GM21360 (cell line): ENCODE results near the gene DSCAM.

Experiments
- ATAC-seq: cut with Tn5 transposase; IDR thresholded peaks from one replicate; pipeline ENCODE4 v1.9.1; 2021; ENCODE audit warnings: mild to moderate bottlenecking, moderate library complexity; ENCODE audit not compliant: unreplicated experiment

Gene DSCAM

DNA sequence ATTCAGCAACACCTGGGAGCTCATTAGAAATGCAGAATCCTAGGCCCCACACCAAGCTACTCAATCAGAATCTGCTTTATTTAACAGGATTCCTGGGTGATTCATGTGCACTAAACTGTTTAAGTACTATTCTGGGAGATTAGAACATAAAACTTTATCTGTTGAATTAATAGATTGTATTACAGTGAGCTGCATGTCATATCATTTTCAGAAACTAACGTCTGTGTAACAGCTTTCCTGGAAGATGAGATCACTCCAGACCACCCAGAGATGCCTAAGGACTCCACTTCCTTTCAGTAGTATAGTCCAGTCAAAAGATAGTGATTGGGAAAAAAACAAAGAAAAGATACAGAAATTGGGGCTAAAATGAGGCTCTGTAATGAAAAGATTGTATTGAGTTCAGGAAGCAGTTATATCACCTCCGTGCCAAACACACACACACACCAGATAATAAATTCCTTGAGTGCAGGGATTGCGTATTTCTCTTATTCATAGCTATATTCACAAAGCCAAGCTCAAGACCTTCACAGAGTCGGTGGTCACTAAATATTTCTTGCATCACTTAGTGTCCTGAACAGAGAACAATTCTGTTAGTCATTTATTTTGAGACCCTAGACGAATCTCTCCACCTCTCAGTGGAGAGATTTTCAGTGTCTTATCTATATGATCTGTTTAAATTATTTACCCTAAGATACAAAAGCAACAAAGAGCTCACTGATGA, 178.2 kb downstream of the DSCAM start:
- ATAC-seq, result no peak

DNA sequence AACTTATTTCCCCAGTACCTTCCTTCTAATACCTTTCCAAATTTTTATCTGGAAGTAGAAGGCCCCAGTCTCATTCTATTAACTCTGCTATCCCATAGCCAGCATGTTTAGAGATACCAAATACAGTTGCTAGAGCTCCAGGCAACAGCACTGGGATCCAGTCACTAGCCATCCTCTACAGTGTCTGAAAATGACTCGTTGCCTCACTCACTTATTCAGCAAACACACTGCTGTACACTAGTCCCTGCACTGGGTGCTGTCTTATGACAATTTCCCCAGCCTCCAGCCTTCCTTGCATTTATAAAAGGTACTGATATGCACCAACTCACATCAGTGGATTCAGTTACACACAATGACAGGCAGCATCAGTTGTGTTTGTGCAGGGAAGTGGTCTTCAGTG, 179.0 kb downstream of the DSCAM start:
- no peak for ATAC-seq

DNA sequence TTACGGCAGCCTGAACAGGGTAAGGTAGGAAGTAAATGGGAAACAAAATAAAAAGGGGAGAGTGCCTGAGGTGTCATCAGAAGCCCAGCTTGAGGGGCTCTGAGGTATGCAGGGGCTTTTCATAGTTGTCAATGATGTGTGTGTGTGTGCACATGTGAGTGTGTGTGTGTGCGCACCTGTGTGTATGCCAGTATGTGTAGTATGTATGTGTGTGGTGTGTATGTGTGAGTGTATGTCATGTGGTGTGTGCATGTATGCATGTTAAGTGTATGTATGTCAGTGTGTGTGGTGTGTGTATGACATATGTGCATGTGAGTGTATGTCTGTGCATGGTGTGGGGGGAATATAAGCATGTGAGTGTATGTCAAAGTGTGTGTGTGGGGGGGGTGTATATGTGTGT, 184.1 kb downstream of the DSCAM start:
- ATAC-seq, result no peak

DNA sequence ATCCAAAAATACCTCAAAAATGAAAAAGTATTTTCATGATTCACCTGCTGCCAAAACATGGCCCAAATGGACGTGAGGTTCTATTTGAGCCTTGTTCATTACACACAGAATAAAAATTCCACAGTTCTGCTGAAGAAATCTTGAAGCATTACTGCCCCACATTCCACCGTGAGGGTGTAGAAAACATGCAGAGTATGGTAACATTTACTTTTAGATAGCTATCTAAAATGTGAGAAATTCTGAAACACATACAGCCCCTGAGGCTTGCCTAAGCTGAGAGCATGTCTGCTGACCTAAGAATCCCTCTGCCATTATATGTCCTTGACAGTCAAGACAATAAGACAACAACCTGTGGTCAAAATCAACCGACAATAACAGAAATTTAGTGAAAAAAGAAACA, 186.5 kb downstream of the DSCAM start:
- ATAC-seq, result no peak

DNA sequence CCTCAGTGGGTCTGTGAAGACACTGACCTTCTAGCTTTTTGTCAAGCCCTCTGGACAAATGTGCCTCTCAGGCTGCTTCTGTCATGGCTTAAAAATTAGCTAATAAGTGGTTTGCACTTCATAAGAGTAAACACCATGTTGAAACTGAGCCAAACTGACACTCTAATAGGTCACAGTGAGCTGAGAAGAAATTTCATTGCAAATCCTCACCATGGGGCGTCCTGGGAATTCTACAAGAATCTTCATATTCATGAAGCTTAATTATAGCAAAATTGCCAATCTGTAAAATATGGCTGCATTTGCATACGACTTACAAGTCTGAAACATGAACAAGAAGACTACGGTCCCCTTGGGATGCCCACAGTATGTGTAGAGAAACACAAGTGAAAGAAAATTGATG, 188.6 kb downstream of the DSCAM start:
- ATAC-seq, result no peak

DNA sequence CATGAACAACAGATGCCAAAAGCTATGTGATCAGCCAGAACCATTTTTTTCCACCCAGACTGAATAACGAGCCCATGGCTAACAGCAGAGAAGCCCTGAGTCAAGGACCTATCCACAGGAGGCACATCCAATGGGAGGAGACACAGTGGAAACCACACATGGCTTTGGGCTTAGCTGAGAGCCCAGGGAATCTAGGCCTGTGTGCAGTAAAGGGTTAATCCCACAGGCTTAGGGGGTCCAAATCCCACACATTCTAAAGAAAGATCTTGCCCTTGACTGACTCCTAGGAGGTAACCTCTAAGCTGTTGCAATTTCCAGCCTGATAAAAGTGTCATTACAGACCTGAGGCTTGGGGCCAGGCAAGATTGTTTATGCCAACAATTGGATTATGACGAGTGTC, 194.5 kb downstream of the DSCAM start:
- ATAC-seq, result no peak

DNA sequence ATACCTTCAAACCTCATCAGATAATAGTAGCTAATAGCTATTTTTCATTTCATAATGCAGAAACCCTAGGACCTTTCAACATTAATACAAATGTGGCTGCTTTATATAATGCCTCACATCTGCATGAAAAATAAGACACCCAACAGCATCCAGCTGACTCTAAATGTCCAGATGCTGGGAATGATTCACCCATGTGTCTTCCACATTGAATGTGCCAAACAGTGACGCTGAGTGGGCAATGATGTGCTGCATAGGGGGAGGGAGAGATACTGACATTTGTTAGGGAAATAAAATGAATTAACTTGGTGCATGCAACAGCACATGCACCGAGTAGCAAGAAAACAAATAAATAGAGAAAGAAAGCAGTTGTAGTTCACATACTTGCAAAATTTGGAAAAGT, 199.3 kb downstream of the DSCAM start:
- ATAC-seq, result no peak

DNA sequence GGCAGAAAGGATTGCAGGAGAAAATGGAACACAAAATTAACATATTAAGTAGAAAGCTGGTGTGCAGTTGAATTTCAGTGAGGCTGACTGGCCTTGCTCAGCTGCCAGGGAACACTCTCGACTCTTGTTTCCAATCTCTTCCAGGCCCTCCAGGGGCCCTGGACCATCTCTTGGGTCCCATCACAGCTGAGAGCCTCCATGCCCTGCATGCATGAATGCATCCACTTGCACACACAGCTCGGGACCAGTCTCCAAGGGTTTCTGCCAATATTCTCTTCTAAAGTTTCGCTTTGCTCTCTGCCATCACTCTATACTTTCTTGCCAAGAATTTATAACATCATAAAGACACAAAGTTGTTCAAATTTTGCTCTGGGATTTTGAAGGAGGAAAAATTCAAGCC, 200.3 kb downstream of the DSCAM start:
- ATAC-seq, result no peak

DNA sequence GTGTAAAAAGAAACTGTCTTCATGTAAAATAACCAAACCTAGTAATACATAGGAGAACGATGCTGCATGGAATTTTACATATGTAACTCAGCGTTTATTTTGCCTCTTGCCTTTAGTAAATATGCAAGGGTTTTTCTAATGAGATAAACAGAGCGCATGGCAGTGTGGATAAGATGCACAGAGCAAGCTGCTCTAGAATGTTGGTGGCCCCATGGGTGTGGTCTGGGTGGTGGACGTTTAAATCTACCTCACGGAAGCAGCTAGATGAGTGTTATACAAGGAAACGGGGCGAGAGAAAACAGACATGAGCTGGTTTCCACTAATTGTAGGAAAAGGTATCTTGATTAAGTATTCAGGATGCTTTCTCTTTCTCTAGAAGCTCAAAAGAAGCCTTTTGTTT, 205.9 kb downstream of the DSCAM start:
- no peak for ATAC-seq

DNA sequence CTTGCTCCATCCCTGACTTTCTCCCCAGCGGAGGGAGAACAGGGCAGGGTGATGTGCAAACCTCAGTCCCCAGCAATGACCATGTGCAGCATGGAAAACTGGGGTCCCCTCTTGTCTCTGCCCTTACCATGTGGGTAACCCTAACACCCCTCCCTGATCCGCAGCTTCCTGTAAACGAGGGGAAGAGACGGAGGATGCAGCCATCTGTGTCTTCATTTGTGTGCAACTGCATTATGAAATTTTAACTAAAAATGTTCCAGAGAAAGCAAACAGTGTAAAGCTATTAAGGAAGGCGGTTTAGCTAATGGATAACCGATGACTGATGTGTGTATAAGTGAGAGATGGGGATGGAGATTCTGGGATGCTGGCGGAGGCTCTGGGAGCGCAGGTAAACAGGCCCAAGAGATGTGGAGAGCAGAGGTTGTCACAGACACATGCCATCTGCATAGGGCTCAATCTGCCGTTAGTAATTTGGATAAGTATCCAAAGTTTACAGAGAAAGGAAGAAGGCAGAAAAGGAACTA, 206.6 kb downstream of the DSCAM start:
- no peak for ATAC-seq

DNA sequence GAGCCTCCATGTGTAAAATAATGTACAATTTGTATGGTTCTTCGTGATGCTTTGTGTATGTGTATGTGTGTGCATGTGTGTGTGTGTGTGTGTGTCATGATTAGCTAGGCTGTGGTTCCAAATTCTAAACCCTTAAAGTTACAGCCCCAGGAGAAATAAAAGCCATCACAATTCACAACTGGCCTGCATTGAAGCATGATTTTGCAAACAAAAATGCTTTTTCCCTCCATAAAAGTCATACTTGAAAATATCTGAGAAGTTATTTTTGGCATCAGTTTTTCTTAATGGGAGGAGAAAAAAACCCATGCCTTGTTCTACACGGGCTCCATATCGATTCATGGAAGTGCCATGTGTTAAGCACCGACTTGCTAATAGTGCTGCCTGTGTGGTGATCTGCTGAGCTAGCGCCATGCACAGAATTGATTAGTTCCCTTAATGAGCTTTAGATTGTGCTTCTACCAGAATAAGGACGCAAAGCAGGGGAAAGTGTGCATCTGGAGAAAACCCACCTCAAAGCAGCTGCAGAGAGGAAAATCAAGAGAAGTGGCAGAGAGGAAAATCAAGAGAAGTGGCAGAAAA, 207.3 kb downstream of the DSCAM start:
- no peak for ATAC-seq

DNA sequence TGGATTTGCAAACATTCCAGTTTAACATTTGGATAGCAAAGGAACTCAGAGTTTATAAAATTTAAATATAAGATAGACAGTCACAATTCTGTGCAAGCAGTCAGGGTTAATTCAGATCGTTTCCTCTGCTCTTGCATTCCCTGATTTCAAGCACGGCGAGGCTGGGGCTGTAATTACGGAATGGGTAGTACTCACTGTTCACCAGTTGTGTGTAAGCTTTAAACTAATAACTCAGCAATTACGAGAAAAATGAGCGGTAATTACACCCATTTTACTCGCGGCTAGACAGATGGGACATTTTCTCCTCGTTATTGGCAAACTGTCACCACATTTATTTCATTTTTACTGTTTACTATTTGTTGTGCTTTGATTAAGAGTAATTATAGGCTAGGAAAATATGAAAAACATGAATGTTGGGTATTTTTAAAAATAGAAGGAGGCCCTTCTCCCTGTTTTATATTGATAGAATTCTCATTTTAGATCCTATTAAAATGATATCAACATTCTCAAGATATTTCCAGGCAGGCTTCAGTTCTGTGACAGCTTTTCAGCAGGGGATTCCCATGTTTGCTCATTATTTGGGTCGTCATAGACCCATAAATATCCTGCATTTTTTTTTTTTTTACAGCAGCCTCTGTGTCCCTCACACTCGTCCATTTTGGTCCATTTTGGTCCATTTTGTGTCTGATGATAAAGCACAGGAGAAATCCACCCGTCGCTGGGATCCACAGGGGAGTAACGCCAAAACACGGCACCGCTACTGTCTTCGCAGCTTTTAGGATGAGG, 208.3 kb downstream of the DSCAM start:
- ATAC-seq, result no peak

DNA sequence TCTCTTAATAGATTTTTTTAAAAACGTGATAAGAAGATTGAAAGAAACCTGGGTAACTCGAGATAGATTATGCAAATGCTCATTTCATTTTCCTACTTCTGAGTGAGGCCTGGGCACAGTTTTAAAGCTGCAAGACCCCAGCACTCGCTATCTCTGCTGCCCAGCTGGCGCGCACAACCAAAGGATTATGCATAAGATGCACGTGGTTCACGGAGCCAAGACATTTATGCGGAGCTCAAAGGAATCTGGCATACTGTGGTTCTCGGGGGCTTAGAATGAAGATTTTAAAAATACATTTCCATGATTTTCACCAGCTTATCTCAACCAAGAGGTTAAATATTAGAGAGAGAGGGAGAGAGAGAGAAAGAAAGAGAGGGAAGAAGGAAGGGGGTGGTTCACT, 210.9 kb downstream of the DSCAM start:
- ATAC-seq, result no peak

DNA sequence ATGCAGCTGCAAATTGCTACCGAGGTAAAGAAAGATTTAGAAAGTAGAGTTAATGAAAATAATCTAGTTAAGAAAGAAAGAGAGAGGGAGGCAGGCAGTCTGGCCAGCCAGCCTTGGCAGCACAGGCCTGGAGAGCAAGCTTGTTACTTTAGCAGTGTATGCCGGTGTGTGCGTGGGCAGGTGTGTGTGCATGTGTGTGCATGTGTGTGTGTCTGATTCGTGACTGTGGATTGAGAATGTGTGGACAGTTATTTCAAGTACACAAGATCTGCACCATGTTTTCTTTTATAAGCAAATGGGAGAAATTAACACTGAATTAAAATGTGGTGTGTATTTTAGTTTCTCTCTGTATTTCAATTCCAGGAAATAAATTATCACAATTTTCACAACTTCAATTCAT, 211.6 kb downstream of the DSCAM start:
- no peak for ATAC-seq

DNA sequence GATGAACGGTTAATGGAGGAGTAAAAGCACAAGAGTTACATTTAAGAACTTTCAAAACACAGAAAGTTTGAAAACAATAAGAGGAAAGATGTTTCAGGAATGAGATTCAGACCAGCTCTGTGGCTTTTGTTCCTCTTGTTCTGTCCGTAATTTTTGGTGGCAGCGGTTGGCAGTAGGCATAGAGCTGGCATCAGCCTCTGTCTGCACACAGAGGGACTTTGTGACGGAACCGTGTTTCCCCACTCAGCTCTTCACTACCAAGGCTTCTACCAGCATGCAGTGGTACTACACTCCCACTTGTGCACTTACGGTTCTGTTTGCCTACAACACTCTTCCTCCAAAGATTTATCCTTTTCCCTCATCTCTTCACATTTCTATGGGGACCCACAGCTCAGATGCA, 212.8 kb downstream of the DSCAM start:
- no peak for ATAC-seq

DNA sequence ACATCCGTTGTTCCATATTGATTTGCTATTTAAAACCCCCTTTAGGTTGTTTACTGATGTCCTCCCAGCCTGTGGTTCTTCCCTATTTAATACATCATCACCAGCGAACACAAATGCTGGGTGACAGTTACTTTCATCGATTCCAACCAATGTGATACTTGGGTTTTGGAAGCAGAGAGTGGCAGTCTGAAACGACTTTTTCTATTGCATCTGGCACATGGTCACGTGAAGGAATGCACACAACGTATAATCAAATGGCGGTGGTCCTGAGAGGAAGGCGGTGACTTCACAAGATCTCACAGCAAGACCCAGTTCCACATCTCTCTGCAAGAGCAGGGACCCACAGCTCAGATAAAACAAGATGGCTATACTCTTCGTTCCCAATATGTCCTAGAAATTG, 213.9 kb downstream of the DSCAM start:
- ATAC-seq, result no peak

DNA sequence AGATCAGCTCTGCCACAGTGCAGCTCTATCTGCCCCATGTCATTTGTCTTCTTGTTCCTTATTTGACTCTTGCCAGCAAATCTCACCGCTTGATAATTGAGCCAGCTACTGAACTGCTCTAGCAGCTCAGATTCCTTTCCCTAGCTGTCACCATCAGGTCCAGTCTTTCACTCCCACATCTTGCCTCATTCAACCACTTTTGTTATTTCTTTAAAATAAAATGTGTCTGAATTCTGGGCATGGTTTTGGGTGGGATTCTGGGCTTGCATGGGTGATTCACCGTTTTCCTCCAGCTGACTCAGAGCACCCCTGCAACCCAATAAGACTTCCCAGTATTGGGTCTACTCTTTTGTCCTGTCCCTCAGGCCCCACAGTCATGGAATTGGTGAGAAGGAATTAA, 215.7 kb downstream of the DSCAM start:
- ATAC-seq, result no peak

DNA sequence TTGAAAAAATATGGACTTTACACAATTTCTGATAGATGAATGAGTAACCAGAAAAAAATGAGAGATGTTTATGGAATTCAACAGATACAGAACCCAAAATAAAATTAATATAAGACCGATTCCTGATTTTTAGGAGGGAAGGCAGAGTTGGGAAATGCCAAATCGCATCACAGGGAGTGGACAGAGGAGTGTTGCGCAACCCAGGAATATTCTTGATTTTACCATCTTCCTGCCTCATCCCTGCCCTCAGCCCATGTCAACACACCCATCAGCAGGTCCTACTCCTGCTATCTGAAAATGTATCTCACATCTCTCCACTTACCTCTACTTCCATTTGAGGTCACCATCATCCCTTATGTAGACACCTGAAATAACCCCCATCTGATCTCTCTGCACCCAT, 221.0 kb downstream of the DSCAM start:
- ATAC-seq, result no peak

DNA sequence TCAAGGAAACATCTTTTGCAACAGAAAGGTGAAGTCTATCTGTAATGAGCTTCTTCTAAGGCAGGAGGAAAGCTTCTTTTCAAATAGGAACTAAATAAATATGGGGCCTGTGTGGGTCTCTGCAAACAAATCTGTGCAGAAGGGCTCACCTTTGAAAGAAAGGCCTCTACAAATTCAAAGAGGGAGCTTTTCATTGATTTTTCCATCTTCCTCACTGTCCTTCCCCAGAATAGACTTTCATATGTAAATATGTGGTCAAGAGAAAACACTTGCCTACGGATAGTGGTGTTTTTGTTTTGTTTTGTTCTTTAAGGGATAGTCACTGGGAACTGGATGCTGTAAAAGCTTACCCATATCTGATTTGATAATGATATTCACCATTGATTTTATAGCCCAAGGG, 223.4 kb downstream of the DSCAM start:
- ATAC-seq, result no peak

DNA sequence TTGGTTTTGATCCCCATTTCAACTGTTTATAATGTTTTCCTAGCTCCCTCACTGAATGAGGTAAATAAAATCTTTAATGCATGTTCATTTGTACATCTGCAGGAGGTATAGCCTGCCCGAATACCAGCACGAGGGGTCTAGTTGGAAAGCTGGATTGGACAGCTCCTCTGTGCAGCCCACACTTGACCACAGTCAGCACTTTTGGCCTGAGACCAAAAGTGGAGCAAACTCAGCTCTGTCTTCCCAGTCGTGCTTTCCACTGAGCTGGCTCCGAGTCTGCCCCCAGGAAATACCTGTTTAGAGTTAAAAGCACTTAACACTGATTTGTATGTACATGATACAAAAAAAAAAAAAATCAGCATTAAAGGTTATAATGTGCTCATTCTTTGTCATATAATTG, 224.4 kb downstream of the DSCAM start:
- ATAC-seq, result no peak

DNA sequence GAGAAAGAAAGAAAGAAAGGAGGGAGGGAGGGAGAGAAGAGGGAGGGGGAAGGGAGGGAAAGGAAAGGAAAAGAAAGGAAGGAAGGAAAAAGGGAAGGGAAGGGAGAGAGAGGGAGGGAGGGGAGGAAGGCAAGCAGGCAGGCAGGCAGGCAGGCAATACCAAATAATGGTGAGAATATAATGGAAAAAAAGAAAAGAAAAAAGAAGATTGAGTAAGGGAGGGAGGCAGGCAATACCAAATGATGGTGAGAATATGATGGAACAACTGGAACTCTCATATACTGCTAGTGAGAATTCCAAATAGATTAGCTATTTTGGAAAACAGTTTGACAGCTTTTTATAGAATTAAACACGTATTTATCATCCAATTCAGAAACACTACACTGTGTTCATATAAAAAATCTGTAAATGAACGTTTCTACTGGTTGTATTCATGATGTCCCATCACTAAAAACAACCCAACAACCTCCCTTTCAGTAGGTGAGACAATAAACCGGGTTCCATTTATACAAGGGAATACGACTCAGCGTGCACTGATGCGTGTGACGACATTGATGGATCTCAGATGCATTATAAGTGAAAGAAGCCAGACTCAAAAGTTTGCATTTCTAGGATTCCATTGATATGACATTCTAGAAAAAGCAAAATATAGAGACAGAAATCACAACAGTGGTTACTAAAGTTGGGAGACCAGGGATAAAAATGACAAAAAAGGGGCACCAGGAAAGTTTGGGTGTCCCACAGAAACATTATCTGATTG, 226.4 kb downstream of the DSCAM start:
- ATAC-seq, result no peak
